HG03558 (cell line): ENCODE measurements around the gene PDLIM3.
"Not testable (repeated sequence)": the region's sequence is repeated elsewhere in the genome, so short reads cannot be mapped to it uniquely, and the experiment has no call there.

Source experiments
- ATAC-seq: cut with Tn5 transposase; IDR thresholded peaks from one replicate; pipeline ENCODE4 v1.9.1; 2021; ENCODE audit warnings: moderate number of reproducible peaks; ENCODE audit not compliant: unreplicated experiment; ENCODE audit errors: extremely low read depth

Gene PDLIM3

GRCh38 chr4:185534866-185535611 is at the start of gene PDLIM3:
PDLIM3 (minus strand) TSS chr4:185535507; CDS start chr4:185535434, 73 bp downstream.
- no peak for ATAC-seq

- ATAC-seq: no peak
Observed at GRCh38 chr4:185583813-185584212, 48.5 kb upstream of the PDLIM3 start.

- no peak for ATAC-seq
Observed at GRCh38 chr4:185582651-185583400, 47.5 kb upstream of the PDLIM3 start.

GRCh38 chr4:185580699-185581098 is 45.4 kb upstream of the PDLIM3 start:
- no peak for ATAC-seq

- no peak for ATAC-seq
Observed at GRCh38 chr4:185578284-185578683, 43.0 kb upstream of the PDLIM3 start.

- ATAC-seq: no peak
Observed at GRCh38 chr4:185576962-185577950, 41.9 kb upstream of the PDLIM3 start.

GRCh38 chr4:185576314-185576961 is 41.1 kb upstream of the PDLIM3 start:
- ATAC-seq: no peak

GRCh38 chr4:185573651-185574199 is 38.4 kb upstream of the PDLIM3 start:
- ATAC-seq: no peak

GRCh38 chr4:185570727-185571126 is 35.4 kb upstream of the PDLIM3 start:
- ATAC-seq: no peak

GRCh38 chr4:185567381-185568376 is 32.4 kb upstream of the PDLIM3 start:
- no peak for ATAC-seq

- no peak for ATAC-seq
Observed at GRCh38 chr4:185566972-185567371, 31.7 kb upstream of the PDLIM3 start.

GRCh38 chr4:185566425-185566824 is 31.1 kb upstream of the PDLIM3 start:
- no peak for ATAC-seq

GRCh38 chr4:185565696-185566095 is 30.4 kb upstream of the PDLIM3 start:
- no peak for ATAC-seq

GRCh38 chr4:185564349-185564748 is 29.0 kb upstream of the PDLIM3 start:
- ATAC-seq: no peak

- no peak for ATAC-seq
Observed at GRCh38 chr4:185562531-185562930, 27.2 kb upstream of the PDLIM3 start.

GRCh38 chr4:185560316-185560715 is 25.0 kb upstream of the PDLIM3 start:
- ATAC-seq: no peak

GRCh38 chr4:185559915-185560281 is 24.6 kb upstream of the PDLIM3 start:
- no peak for ATAC-seq

- ATAC-seq: not testable (repeated sequence)
Observed at GRCh38 chr4:185559251-185559914, 24.1 kb upstream of the PDLIM3 start.
